22Rv1 (cell line): ENCODE data around the gene OBP2B.

Experiments used
- CTCF ChIP-seq: fragments of 450-650 bp; IDR thresholded peaks from 2 replicates; pipeline ENCODE4 v1.5.1; 2017; ENCODE audit warnings: mild to moderate bottlenecking
- ZFX ChIP-seq: fragments of 450-650 bp; IDR thresholded peaks from 2 replicates; pipeline ENCODE4 v1.6.1; 2017; ENCODE audit warnings: antibody characterized with exemption, borderline replicate concordance

- TF ChIP-seq CTCF (no peak), ZFX (no peak)
These were observed 14.0 kb downstream of the OBP2B start for GRCh38 chr9:133195029-133195428.
